Measurements from ENCODE around the gene MYADML2. TPM values are rescaled to one million over a fixed set of nuclear protein-coding genes. Genes with fewer than 3 reads are reported as not detected.
"Not testable (repeated sequence)": the region's sequence is repeated elsewhere in the genome, so short reads cannot be mapped to it uniquely, and the experiment has no call there.

The MYADML2 gene
- total and polyA plus RNA-seq, 8 donors: not detected

DNA sequence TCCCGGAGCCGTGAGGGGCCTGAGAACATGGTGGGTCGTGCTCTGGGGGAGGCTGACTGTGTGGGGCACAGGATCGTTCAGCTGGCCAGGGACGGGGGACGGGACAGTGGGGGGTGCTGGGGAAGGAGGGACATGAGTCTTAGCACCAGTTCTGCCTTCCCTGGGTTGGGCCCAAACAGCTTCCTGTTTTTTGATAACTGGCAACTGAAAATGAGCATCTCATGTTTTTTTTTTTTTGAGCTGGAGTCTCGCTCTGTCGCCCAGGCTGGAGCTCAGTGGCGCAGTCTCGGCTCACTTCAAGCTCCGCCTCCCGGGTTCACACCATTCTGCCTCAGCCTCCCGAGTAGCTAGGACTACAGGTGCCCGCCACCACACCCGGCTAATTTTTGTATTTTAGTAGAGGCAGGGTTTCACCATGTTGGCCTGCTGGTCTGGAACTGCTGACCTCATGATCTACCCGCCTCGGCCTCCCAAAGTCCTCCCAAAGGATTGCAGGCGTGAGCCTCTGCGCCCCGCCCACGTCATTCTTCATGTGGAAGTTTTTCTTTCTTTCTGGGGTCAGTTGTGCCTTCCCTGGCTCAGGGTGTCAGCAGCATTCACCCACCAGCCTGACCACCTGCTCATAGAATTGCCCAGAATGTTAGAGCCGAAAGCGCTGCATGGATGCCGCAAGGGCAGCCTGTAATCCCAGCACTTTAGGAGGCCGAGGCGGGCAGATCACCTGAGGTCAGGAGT lies 36.8 kb upstream of the MYADML2 start:
- DNase-seq: no peak
- peaks cover 12 to 89% (median 72%) of the 10 kb centered on the region in 4 donors for H3K36me3 ChIP-seq
- peaks cover under 1 to 31% (median 21%) of the 10 kb centered on the region in 4 donors for H3K4me1 ChIP-seq
- H3K27ac ChIP-seq: no peak overlapping the region
- TF ChIP-seq CTCF (IDR thresholded peaks at IDR 0.05): no peak
- TF ChIP-seq EP300 (IDR thresholded peaks at IDR 0.05): no peak
- TF ChIP-seq POLR2A (IDR thresholded peaks at IDR 0.05): no peak
- no peak for TF ChIP-seq POLR2AphosphoS5 (IDR thresholded peaks at IDR 0.05)
- intact Hi-C loops (cut with DNase I; ENCODE audit: low total_unique reads): no loop called here
- WGBS, 5 donors: 92 to 97% (median 95%) methylated on average over 26 of the region's 26 CpGs
- no peaks in the 10 kb centered on the region for H3K27me3 ChIP-seq
- no peaks in the 10 kb centered on the region for H3K9me3 ChIP-seq
- no peak overlapping the region for H3K4me3 ChIP-seq

DNA sequence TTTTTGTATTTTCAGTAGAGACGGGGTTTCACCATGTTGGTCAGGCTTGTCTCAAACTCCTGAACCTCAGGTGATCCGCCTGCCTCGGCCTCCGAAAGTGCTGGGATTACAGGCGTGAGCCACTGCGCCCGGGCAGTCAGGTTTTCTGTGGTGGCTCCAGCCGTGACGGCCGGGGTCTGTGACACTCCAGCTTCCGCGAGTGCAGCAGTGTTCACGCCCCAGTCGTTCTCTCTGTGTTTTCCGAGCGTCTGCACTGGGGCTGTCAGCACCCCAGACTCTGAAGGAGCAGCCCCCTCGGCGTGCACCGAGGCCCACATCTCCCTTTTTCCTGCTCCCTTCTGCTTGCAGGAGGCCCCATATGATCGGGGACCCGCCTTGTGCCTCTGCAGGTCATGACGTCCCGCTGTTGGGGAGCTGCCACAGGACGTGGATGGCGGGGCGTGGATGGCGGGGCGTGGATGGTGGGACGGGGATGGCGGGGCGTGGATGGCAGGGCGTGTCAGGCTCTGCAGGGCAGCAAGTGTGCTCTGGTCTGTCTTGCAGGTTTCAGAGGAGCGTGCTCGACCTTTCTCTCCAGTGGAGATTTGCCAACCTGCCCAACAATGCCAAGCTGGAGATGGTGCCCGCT lies 36.1 kb upstream of the MYADML2 start:
- H3K27ac ChIP-seq: no peak overlapping the region
- intact Hi-C loops (cut with DNase I; ENCODE audit: low total_unique reads): no loop called here
- TF ChIP-seq POLR2A (IDR thresholded peaks at IDR 0.05) (no peak), EP300 (IDR thresholded peaks at IDR 0.05) (no peak), POLR2AphosphoS5 (IDR thresholded peaks at IDR 0.05) (no peak), CTCF (IDR thresholded peaks at IDR 0.05) (no peak)
- H3K9me3 ChIP-seq: no peaks in the 10 kb centered on the region
- H3K4me1 ChIP-seq: peaks cover 7 to 38% (median 27%) of the 10 kb centered on the region in 4 donors
- no peak for DNase-seq
- 92 to 95% (median 93%) methylated on average over 20 to 35 of the region's 35 CpGs for WGBS, 5 donors
- H3K27me3 ChIP-seq: no peaks in the 10 kb centered on the region
- peaks cover 12 to 82% (median 70%) of the 10 kb centered on the region in 4 donors for H3K36me3 ChIP-seq
- H3K4me3 ChIP-seq: no peak overlapping the region

DNA sequence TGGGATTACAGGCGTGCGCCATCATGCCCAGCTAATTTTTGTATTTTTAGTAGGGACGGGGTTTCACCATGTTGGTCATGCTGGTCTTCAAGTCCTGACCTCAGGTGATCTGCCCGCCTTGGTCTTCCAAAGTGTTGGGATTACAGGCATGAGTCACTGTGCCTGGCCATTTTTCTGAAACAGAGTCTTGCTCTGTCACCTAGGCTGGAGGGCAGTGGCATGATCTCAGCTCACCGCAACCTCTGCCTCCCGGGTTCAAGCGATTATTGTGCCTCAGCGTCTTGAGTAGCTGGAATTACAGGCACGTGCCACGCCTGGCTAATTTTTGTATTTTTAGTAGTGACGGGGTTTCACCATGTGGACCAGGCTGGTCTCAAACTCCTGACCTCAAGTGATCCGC lies 34.5 kb upstream of the MYADML2 start:
- not testable (repeated sequence) for H3K27ac ChIP-seq
- WGBS, 5 donors: 92 to 96% (median 94%) methylated on average over 12 of the region's 12 CpGs
- peaks cover 12 to 69% (median 57%) of the 10 kb centered on the region in 4 donors for H3K36me3 ChIP-seq

DNA sequence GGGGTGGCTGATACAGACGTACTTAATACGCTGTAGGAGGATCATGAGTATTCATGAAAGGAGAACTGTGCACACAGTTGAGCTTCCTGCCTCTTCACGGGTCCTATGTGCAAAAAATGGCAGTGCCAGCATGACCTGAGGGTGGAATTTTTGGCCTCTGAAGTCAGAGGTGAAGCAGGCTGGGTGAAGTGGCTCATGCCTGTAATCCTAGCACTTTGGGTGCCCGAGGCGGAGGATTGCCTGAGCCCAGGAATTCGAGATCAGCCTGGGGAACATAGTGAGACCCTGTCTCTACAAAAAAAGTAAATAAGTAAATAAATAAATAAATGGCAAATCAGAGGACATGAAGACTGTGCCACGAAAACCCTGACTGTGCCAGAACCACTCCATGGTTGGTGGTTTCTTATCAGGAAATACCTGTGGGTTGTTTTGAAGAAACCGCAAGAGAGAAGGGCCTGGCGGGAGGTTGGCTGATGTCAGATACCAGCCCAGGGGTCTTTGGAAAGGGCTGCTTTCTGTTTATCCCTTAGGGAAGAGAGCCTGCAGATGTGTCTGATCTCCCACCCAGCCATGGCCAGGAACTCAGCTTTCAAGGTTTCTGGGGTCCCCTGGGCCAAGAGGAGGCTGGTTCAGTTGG lies 33.8 kb upstream of the MYADML2 start:
- peaks cover 12 to 62% (median 50%) of the 10 kb centered on the region in 4 donors for H3K36me3 ChIP-seq
- H3K4me3 ChIP-seq: no peak overlapping the region
- TF ChIP-seq POLR2A (IDR thresholded peaks at IDR 0.05) (no peak), CTCF (IDR thresholded peaks at IDR 0.05) (no peak), EP300 (IDR thresholded peaks at IDR 0.05) (no peak), POLR2AphosphoS5 (IDR thresholded peaks at IDR 0.05) (no peak)
- H3K9me3 ChIP-seq: no peaks in the 10 kb centered on the region
- H3K27ac ChIP-seq: no peak overlapping the region
- intact Hi-C loops (cut with DNase I; ENCODE audit: low total_unique reads): no loop called here
- peaks cover 8 to 50% (median 39%) of the 10 kb centered on the region in 4 donors for H3K4me1 ChIP-seq
- 43 to 63% (median 58%) methylated on average over 9 of the region's 9 CpGs for WGBS, 5 donors
- no peaks in the 10 kb centered on the region for H3K27me3 ChIP-seq
- no peak for DNase-seq

More for the DNA sequence above, 34.5 kb upstream of the MYADML2 start:
- intact Hi-C loops (cut with DNase I; ENCODE audit: low total_unique reads); H3K4me3 ChIP-seq; H3K9me3 ChIP-seq; H3K27me3 ChIP-seq; DNase-seq: not testable (repeated sequence)
- peaks cover 8 to 46% (median 37%) of the 10 kb centered on the region in 4 donors for H3K4me1 ChIP-seq
